ENCODE data around the gene SPACDR. TPM values are rescaled to one million over a fixed set of nuclear protein-coding genes. Genes with fewer than 3 reads are reported as not detected.
A peak's percentile ranks its signal among the peaks of the same experiment; 100 is the strongest.

SPACDR gene
- polyA plus RNA-seq, 3 donors from 2014 or later = 0.43 to 2.2 TPM; not detected in 1

GRCh38 chr7:100478958-100479660 lies 15.0 kb upstream of the SPACDR start, which contains the start of gene TSC22D4:
TSS of gene TSC22D4 (minus strand) at chr7:100479214. CDS start at chr7:100478038, 1,176 bp downstream.
- H3K36me3 Mint-ChIP-seq = peaks cover 0 to 8% (median 8%) of the 10 kb centered on the region in 3 donors
- peaks cover 0 to 2% (median 0%) of the 10 kb centered on the region in 6 donors for H3K9me3 Mint-ChIP-seq
- peaks cover 43 to 44% of the 10 kb centered on the region in 2 donors for H3K4me1 Mint-ChIP-seq
- peaks cover 14 to 31% (median 21%) of the 10 kb centered on the region in 3 donors for H3K27me3 Mint-ChIP-seq (ENCODE audit: low read depth in 3 of 3)
- DNase-seq = peak; percentile 88 to 91 (median 89)
- H3K4me3 Mint-ChIP-seq = peak within 1 kb of the TSS; percentile 99 to 100 (median 100)
- peak within 1 kb of the TSS; percentile 89 to 99 (median 96) for H3K27ac Mint-ChIP-seq

GRCh38 chr7:100477871-100478267 lies 13.8 kb upstream of the SPACDR start:
- Mint-ChIP-seq H3K27ac (peak overlapping the region; percentile 89 to 99 (median 96)), H3K27me3 (ENCODE audit: low read depth in 3 of 3) (peaks cover 14 to 31% (median 21%) of the 10 kb centered on the region in 3 donors), H3K4me1 (peaks cover 49 to 50% of the 10 kb centered on the region in 2 donors), H3K4me3 (peak overlapping the region; percentile 99 to 100 (median 100)), H3K9me3 (peaks cover 0 to 2% (median 0%) of the 10 kb centered on the region in 6 donors), H3K36me3 (peaks cover 0 to 8% (median 8%) of the 10 kb centered on the region in 3 donors)
- DNase-seq = no peak

- peaks cover 0 to 2% (median 0%) of the 10 kb centered on the region in 6 donors for H3K9me3 Mint-ChIP-seq
- peak overlapping the region; percentile 80 to 100 (median 97) for H3K4me3 Mint-ChIP-seq
- H3K27me3 Mint-ChIP-seq (ENCODE audit: low read depth in 3 of 3) = peaks cover 14 to 29% (median 21%) of the 10 kb centered on the region in 3 donors
- DNase-seq = peak in 1 of 3 donors; percentile 32
- H3K27ac Mint-ChIP-seq = peak overlapping the region; percentile 70 to 99 (median 91)
- H3K4me1 Mint-ChIP-seq = peaks cover 44 to 46% of the 10 kb centered on the region in 2 donors
- H3K36me3 Mint-ChIP-seq = peaks cover 0 to 8% (median 8%) of the 10 kb centered on the region in 3 donors
Measured at GRCh38 chr7:100476903-100477870, 13.1 kb upstream of the SPACDR start.

- Mint-ChIP-seq H3K27ac (peak overlapping the region; percentile 76 to 99 (median 91)), H3K4me1 (peaks cover 43 to 44% of the 10 kb centered on the region in 2 donors), H3K27me3 (ENCODE audit: low read depth in 3 of 3) (peaks cover 14 to 29% (median 21%) of the 10 kb centered on the region in 3 donors), H3K4me3 (peak overlapping the region; percentile 80 to 100 (median 97)), H3K9me3 (peaks cover 0 to 2% (median 0%) of the 10 kb centered on the region in 6 donors), H3K36me3 (peaks cover 0 to 8% (median 8%) of the 10 kb centered on the region in 3 donors)
- DNase-seq = no peak
Measured at GRCh38 chr7:100476101-100476780, 12.2 kb upstream of the SPACDR start.

- no peak for DNase-seq
- H3K9me3 Mint-ChIP-seq = peaks cover 0 to 2% (median 0%) of the 10 kb centered on the region in 6 donors
- peaks cover 14 to 29% (median 21%) of the 10 kb centered on the region in 3 donors for H3K27me3 Mint-ChIP-seq (ENCODE audit: low read depth in 3 of 3)
- H3K4me1 Mint-ChIP-seq = peaks cover 43 to 44% of the 10 kb centered on the region in 2 donors
- H3K36me3 Mint-ChIP-seq = peaks cover 0 to 8% (median 8%) of the 10 kb centered on the region in 3 donors
- peak overlapping the region; percentile 80 to 100 (median 97) for H3K4me3 Mint-ChIP-seq
- H3K27ac Mint-ChIP-seq = peak overlapping the region in 5 of 6 donors; percentile 76 to 86 (median 85)
Measured at GRCh38 chr7:100475549-100475948, 11.5 kb upstream of the SPACDR start.

GRCh38 chr7:100472854-100473499 lies 8.9 kb upstream of the SPACDR start:
- Mint-ChIP-seq H3K27ac (peak overlapping the region in 4 of 6 donors; percentile 35 to 72 (median 60)), H3K36me3 (peaks cover 0 to 4% (median 4%) of the 10 kb centered on the region in 3 donors), H3K4me3 (no peak overlapping the region), H3K4me1 (peaks cover 39 to 42% of the 10 kb centered on the region in 2 donors), H3K27me3 (ENCODE audit: low read depth in 3 of 3) (peaks cover 6 to 15% (median 12%) of the 10 kb centered on the region in 3 donors), H3K9me3 (peaks cover 0 to 2% (median 0%) of the 10 kb centered on the region in 6 donors)
- no peak for DNase-seq

GRCh38 chr7:100472121-100472851 lies 8.2 kb upstream of the SPACDR start:
- no peak for DNase-seq
- peak overlapping the region in 3 of 6 donors; percentile 35 to 75 (median 45) for H3K27ac Mint-ChIP-seq
- peaks cover 39 to 41% of the 10 kb centered on the region in 2 donors for H3K4me1 Mint-ChIP-seq
- peaks cover 0 to 2% (median 0%) of the 10 kb centered on the region in 6 donors for H3K9me3 Mint-ChIP-seq
- H3K36me3 Mint-ChIP-seq = peaks cover 0 to 4% (median 4%) of the 10 kb centered on the region in 3 donors
- H3K27me3 Mint-ChIP-seq (ENCODE audit: low read depth in 3 of 3) = peaks cover 4 to 11% (median 9%) of the 10 kb centered on the region in 3 donors
- no peak overlapping the region for H3K4me3 Mint-ChIP-seq

- H3K36me3 Mint-ChIP-seq = no peaks in the 10 kb centered on the region
- DNase-seq = no peak
Measured at GRCh38 chr7:100471021-100471420, 7.0 kb upstream of the SPACDR start.

GRCh38 chr7:100469227-100470044 lies 5.4 kb upstream of the SPACDR start:
- peak overlapping the region in 5 of 6 donors; percentile 7 to 55 (median 46) for H3K27ac Mint-ChIP-seq
- no peaks in the 10 kb centered on the region for H3K27me3 Mint-ChIP-seq (ENCODE audit: low read depth in 3 of 3)
- H3K4me1 Mint-ChIP-seq = peaks cover 11 to 16% of the 10 kb centered on the region in 2 donors
- DNase-seq = peak; percentile 75 to 80 (median 76)
- H3K4me3 Mint-ChIP-seq = no peak overlapping the region
- H3K9me3 Mint-ChIP-seq = no peaks in the 10 kb centered on the region
- H3K36me3 Mint-ChIP-seq = peaks cover 0 to 6% (median 0%) of the 10 kb centered on the region in 3 donors

More at GRCh38 chr7:100471021-100471420, 7.0 kb upstream of the SPACDR start:
- Mint-ChIP-seq H3K4me1 (peaks cover 26 to 29% of the 10 kb centered on the region in 2 donors), H3K9me3 (peaks cover 0 to 2% (median 0%) of the 10 kb centered on the region in 6 donors), H3K4me3 (no peak overlapping the region), H3K27me3 (ENCODE audit: low read depth in 3 of 3) (peaks cover 0 to 2% (median 2%) of the 10 kb centered on the region in 3 donors), H3K27ac (peak overlapping the region in 3 of 6 donors; percentile 37 to 59 (median 51))

- H3K36me3 Mint-ChIP-seq = peaks cover 0 to 6% (median 0%) of the 10 kb centered on the region in 3 donors
- peaks cover 0 to 4% (median 0%) of the 10 kb centered on the region in 3 donors for H3K27me3 Mint-ChIP-seq (ENCODE audit: low read depth in 3 of 3)
- H3K9me3 Mint-ChIP-seq = no peaks in the 10 kb centered on the region
- H3K27ac Mint-ChIP-seq = no peak overlapping the region
- no peak for DNase-seq
- H3K4me3 Mint-ChIP-seq = no peak overlapping the region
- H3K4me1 Mint-ChIP-seq = peaks cover 0 to 7% of the 10 kb centered on the region in 2 donors
Measured at GRCh38 chr7:100467638-100468373, 3.7 kb upstream of the SPACDR start.

Measured in immature natural killer cell (primary cell).